ENCODE measurements around the gene FTCD.

The FTCD gene

DNA sequence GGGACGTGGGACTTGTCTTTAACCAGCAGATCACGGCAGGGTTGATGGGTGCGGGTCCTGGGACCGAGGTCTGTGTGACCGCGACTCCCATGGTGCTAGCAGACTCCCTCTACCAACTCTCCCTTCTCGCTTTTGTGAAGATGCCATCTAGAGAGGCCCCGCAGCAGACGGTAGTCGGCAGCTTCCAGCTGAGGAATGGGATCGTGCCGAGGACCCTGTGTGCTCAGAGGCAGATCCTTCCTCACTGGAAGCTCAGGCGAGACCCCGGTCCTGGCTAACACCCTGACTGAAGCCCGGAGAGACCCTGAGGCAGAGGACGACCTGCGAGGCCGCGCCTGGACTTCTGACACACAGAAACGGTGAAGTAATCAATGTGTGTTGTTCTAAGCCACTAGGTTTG is 41.4 kb upstream of the FTCD start:
- no peak for DNase-seq (ENCODE audit: extremely low read depth, low read depth)
- TF ChIP-seq, protein P1, sequence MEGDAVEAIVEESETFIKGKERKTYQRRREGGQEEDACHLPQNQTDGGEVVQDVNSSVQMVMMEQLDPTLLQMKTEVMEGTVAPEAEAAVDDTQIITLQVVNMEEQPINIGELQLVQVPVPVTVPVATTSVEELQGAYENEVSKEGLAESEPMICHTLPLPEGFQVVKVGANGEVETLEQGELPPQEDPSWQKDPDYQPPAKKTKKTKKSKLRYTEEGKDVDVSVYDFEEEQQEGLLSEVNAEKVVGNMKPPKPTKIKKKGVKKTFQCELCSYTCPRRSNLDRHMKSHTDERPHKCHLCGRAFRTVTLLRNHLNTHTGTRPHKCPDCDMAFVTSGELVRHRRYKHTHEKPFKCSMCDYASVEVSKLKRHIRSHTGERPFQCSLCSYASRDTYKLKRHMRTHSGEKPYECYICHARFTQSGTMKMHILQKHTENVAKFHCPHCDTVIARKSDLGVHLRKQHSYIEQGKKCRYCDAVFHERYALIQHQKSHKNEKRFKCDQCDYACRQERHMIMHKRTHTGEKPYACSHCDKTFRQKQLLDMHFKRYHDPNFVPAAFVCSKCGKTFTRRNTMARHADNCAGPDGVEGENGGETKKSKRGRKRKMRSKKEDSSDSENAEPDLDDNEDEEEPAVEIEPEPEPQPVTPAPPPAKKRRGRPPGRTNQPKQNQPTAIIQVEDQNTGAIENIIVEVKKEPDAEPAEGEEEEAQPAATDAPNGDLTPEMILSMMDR (IDR thresholded peaks at IDR 0.05; ENCODE audit: low read depth, low read length) = no peak

DNA sequence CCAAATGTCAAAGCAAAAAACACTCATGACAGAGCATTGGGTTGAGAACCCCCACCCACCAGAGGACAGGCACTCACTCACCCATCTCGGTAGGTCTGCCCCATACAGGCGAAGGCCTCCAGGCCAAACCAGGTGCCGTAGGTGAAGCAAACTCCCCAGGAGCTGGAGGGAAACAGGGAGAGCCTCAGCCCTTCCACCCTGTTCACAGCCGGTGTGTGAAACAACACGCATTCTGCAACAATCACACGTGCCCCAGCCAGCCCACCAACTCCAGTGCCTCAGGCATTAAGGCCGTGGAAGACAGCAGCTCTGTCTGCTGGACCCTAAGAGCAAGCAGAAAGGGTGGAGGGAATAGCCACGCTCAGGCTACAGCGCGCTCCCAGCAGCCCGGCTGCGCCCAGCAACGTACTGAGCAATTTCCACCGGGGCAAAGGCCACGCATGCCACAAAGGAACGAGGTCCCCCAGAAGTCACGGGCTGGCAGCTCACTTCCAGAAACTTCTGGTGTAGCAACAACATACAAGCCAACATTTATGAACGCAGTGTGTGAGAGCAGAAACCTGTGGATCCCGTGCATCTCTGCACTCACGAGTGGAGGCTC is 40.3 kb upstream of the FTCD start:
- TF ChIP-seq, protein P1 (IDR thresholded peaks at IDR 0.05; ENCODE audit: low read depth, low read length) = no peak
- no peak for DNase-seq (ENCODE audit: extremely low read depth, low read depth)

DNA sequence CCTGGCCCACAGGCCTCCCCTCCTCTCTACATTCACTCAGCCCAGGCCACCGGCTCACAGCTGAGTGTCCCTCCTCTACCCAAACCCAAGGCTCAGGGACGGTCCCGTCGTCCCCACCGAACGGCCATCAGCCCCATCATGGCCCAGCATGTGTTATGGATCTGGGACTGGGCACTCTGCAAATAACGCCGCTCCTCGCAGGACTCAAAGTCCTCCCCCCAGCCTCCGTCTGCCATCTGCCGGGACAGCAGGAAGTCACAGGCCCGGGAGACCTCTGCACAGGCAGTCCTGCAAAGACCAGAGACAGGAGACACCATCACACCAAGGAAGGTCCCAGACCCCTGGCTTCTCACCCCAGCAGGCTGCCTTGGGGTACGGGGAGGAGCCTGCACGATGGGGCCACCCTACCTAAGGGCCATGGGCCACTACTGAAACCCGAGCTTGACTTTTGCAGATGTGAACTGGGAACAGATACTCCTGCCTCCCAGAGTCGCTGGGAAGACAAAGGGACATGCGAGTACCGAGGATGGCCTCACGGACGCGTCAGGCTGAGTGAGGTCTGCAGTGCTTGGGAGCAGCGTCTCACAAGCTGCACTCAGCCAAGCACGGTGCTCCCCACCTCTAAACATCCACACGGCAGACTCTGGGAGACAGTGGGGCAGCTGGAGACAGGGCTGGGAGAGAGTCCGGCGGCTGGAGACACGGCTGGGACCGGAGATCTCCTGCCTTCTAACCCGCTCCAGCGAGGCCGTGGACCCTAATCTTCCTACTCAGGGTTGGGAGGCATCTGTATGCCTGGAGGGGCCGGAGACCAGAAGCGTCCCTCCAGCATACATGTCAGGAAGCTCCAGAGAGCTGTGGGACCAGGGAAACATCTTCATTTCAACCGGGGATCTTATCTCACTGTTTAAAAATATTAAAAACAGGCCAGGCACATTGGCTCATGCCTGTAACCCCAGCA is 39.3 kb upstream of the FTCD start:
- TF ChIP-seq, protein P1 (IDR thresholded peaks at IDR 0.05; ENCODE audit: low read depth, low read length) = no peak
- DNase-seq (ENCODE audit: extremely low read depth, low read depth) = no peak

DNA sequence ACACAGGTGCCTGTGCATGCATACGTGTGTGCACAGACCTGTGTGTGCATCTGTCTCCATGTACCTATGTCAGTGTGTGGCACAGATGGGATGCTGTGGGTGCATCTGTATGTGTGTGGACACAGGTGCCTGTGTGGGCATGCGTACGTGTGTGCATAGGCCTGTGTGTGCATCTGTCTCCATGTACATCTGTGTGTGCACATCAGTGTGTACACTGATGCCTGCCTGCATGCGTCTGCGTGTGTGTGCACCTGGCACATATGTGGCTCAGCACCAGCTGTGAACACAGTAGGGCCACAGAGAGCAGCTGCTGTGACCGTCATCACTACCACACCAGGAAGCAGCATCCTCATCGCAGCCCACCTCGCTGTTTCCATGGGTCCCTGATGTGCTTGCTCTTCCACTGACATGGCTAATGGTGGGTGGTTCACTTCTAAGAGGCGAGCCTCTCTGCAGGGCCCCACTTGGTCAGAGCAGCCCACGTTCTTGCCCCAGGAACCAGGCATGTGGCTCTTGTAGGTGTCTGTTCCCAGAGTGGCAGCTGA is 38.5 kb upstream of the FTCD start:
- no peak for DNase-seq (ENCODE audit: extremely low read depth, low read depth)
- TF ChIP-seq, protein P1 (IDR thresholded peaks at IDR 0.05; ENCODE audit: low read depth, low read length) = no peak

DNA sequence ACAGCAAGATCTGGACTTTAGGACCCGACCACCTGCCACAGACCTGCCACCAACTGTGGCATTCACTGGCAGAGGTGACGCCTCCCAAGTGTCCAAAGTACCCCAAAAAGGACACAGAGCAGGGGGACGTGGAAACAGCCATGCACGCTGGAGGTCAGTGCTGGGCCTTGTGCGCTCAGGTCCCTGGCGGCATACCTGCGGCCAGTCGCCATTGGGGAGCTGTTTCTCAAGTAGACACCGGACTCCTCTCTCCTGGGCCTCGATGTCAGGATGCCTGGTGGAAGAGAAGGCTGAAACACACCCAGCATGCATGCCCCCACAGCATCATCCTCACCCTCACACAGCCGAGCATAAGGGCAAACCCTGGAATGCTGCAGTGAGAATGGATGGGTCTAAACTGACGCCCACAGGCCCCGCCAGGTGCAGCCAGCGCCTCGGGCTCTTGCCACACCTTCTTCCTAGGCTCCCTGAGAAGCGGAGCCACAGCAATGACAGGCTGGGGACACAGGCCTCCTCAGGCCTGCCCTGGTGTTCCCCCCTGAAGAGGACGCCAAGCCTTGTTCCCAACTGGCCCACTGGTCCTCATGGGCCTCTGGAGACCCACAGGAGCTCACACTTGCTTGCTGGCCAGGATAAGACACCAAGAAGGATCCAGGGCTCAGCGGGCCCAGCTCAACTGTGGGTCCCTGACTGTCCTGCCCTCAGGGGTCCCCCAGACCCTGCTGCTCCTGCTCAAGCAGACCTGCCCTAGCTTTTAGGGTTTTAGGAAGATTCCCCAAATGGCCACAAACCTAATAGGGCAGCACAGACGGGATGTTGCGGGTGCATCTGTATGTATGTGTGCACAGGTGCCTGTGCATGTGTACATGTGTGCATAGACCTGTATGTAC is 36.6 kb upstream of the FTCD start:
- TF ChIP-seq, protein P1 (IDR thresholded peaks at IDR 0.05; ENCODE audit: low read depth, low read length) = no peak
- no peak for DNase-seq (ENCODE audit: extremely low read depth, low read depth)

DNA sequence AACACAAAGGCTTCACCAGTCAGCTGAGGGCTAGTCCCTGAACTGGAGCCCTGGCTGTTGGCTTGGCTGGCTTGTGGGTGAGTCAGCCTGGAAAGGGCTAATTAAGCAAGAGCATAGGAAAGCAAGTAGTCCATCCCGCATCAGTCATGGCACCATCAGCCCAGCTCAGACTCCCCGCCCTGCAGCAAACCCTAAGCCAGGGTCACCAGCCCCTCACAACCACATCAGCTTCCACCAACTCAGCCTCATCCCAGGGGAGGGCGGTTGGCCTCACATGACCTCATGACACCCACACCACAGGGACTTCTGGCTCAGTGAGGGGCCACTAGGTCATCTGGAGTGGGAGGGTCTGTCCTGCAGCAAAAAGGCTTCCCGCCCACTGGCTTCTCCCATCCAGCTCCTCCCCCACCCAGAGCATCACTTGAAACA is 35.9 kb upstream of the FTCD start:
- TF ChIP-seq, protein P1 (IDR thresholded peaks at IDR 0.05; ENCODE audit: low read depth, low read length) = no peak
- DNase-seq (ENCODE audit: extremely low read depth, low read depth) = peak; percentile 43

All from AG09319 (cell line).